Forelimb muscle (tissue), 1 donor: ENCODE data around the gene HOATZ. TPM values are rescaled to one million over a fixed set of nuclear protein-coding genes. Genes with fewer than 3 reads are reported as not detected.

ENCODE experiments used
- DNase-seq: peaks from one replicate; pipeline ENCODE4 v3.0.0-alpha.2; 2013; ENCODE audit warnings: low read depth
- polyA plus RNA-seq: library from polyadenylated mRNA; unstranded; fragments of 120-200 nt; gene quantifications from one replicate; pipeline ENCODE4 v1.2.1, GENCODE V29; 2013; ENCODE audit not compliant: insufficient read length

The HOATZ gene
- polyA plus RNA-seq, 1 donor = not detected

- DNase-seq = no peak
Measured at GRCh38 chr11:111522426-111522825, 7.8 kb downstream of the HOATZ start.

GRCh38 chr11:111523343-111523742 lies 8.8 kb downstream of the HOATZ start:
- DNase-seq = no peak

- DNase-seq = no peak
Measured at GRCh38 chr11:111524056-111524455, 9.5 kb downstream of the HOATZ start.

GRCh38 chr11:111525456-111525855 lies 10.9 kb downstream of the HOATZ start:
- no peak for DNase-seq

GRCh38 chr11:111526501-111526900 lies 11.9 kb downstream of the HOATZ start:
- DNase-seq = no peak

GRCh38 chr11:111527279-111527678 lies 12.7 kb downstream of the HOATZ start:
- no peak for DNase-seq

GRCh38 chr11:111528557-111528956 lies 14.0 kb downstream of the HOATZ start:
- no peak for DNase-seq

- DNase-seq = no peak
Measured at GRCh38 chr11:111530091-111530490, 15.5 kb downstream of the HOATZ start.

- DNase-seq = no peak
Measured at GRCh38 chr11:111531136-111531535, 16.6 kb downstream of the HOATZ start.

GRCh38 chr11:111531687-111532364 lies 17.2 kb downstream of the HOATZ start:
- no peak for DNase-seq

- no peak for DNase-seq
Measured at GRCh38 chr11:111532365-111532709, 17.8 kb downstream of the HOATZ start.

GRCh38 chr11:111535281-111535680 lies 20.7 kb downstream of the HOATZ start:
- DNase-seq = no peak

- DNase-seq = no peak
Measured at GRCh38 chr11:111537336-111537860, 22.8 kb downstream of the HOATZ start.

- no peak for DNase-seq
Measured at GRCh38 chr11:111538407-111539114, 24.0 kb downstream of the HOATZ start.

GRCh38 chr11:111539426-111540113 lies 25.0 kb downstream of the HOATZ start:
- DNase-seq = no peak

- DNase-seq = no peak
Measured at GRCh38 chr11:111540114-111540936, 25.7 kb downstream of the HOATZ start, which contains the start of gene LAYN. Gene LAYN (plus strand): TSS chr11:111540720. CDS start chr11:111540844, 124 bp downstream.

GRCh38 chr11:111540937-111541253 lies 26.3 kb downstream of the HOATZ start:
- no peak for DNase-seq

- DNase-seq = no peak
Measured at GRCh38 chr11:111541254-111542061, 26.9 kb downstream of the HOATZ start.

GRCh38 chr11:111542606-111543275 lies 28.2 kb downstream of the HOATZ start:
- DNase-seq = no peak

- no peak for DNase-seq
Measured at GRCh38 chr11:111548525-111548924, 33.9 kb downstream of the HOATZ start.
